ENCODE measurements around the gene PPFIA4.

The PPFIA4 gene

DNA sequence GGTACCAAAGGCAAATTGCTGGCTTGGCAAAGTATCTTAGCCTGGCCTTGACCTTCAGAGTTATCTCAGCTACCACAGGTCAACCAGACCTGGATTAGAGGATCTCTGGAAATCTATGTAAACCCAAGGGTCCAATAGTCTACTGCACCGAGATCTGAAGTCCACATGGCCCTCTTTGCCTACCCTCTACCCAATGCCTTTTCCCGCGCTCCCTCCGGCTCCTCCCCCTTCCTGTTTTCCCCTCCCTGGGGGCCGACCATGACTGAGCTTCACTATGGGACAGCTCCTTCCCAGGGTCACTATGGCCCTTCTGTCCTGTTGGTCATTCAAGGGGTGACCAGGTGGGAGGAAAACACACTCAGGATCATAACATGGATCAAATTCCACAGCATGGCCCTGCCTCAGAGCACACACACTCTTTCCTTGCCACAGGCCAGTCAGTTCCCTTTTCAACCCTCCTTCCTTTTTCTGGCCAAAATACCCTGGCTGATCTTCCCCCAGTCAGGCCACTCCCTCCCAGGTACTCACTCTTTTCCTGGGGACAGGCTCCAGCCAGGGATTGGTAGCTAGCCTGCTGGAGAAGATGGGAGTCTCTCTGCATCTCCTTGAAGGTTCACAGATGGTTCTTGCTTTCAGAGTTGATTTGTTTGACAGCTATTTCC is 38.2 kb upstream of the PPFIA4 start:
- POLR2A ChIA-PET, result no interaction called here
- TF ChIP-seq, protein P1, sequence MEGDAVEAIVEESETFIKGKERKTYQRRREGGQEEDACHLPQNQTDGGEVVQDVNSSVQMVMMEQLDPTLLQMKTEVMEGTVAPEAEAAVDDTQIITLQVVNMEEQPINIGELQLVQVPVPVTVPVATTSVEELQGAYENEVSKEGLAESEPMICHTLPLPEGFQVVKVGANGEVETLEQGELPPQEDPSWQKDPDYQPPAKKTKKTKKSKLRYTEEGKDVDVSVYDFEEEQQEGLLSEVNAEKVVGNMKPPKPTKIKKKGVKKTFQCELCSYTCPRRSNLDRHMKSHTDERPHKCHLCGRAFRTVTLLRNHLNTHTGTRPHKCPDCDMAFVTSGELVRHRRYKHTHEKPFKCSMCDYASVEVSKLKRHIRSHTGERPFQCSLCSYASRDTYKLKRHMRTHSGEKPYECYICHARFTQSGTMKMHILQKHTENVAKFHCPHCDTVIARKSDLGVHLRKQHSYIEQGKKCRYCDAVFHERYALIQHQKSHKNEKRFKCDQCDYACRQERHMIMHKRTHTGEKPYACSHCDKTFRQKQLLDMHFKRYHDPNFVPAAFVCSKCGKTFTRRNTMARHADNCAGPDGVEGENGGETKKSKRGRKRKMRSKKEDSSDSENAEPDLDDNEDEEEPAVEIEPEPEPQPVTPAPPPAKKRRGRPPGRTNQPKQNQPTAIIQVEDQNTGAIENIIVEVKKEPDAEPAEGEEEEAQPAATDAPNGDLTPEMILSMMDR (IDR thresholded peaks at IDR 0.05; ENCODE audit: control extremely low read depth, extremely low read depth, low read depth, missing control alignments), result no peak
- DNase-seq (ENCODE audit: extremely low spot score), result no peak
- CTCF ChIA-PET, result interaction anchor here (0.8 to 5.6 kb wide), 4 partner anchors 10 to 20 kb away, joined by 3 to 55 read pairs (median 10); partner anchors contain the start of genes CYB5R1 and TMEM183A

DNA sequence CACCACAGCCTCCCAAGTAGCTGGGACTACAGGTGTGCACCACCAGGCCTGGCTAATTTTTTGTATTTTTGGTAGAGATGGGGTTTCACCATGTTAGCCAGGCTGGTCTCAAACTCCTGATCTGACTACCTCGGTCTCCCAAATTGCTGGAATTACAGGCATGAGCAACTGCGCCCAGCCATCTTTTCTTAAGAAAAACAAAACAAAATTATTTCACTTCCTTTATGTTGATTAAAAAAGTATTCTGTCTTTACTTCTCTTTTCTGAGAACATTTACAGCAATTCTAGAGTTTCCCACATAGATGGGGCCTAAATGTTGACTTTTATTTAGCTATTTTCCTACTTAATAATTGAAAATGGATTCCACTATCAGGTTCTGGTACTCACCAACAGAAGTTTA is 36.4 kb upstream of the PPFIA4 start:
- TF ChIP-seq, protein P1 (IDR thresholded peaks at IDR 0.05; ENCODE audit: control extremely low read depth, extremely low read depth, low read depth, missing control alignments), result no peak
- CTCF ChIA-PET, result interaction anchor here (0.9 to 5.6 kb wide), 2 partner anchors 10 to 11 kb away, joined by 4 to 55 read pairs; no protein-coding TSS in a partner anchor
- no peak for DNase-seq (ENCODE audit: extremely low spot score)
- POLR2A ChIA-PET, result no interaction called here

DNA sequence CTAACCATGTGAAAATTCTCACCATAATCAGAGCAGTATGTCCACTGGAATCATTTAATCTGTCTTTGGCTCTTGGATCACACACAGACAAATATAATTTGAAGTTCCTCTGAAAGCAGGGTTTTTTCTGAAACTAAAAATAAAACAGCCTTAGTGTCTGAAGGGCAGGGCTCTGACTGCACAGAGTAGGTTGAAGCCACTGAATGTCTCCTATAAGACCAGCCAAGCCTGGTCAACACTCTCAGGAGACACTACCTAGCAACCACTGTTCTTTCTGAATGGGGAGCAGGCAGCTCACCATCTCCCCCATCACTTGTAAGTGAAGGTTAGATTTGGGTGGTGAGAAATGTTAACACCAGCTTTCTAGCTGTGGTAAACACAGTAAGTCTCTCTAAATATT is 35.2 kb upstream of the PPFIA4 start:
- ChIA-PET POLR2A (no interaction called here), CTCF (interaction anchor here (1.3 to 5.6 kb wide), 2 partner anchors 8 to 10 kb away, joined by 5 to 55 read pairs; no protein-coding TSS in a partner anchor)
- DNase-seq (ENCODE audit: extremely low spot score), result no peak
- TF ChIP-seq, protein P1 (IDR thresholded peaks at IDR 0.05; ENCODE audit: control extremely low read depth, extremely low read depth, low read depth, missing control alignments), result no peak

DNA sequence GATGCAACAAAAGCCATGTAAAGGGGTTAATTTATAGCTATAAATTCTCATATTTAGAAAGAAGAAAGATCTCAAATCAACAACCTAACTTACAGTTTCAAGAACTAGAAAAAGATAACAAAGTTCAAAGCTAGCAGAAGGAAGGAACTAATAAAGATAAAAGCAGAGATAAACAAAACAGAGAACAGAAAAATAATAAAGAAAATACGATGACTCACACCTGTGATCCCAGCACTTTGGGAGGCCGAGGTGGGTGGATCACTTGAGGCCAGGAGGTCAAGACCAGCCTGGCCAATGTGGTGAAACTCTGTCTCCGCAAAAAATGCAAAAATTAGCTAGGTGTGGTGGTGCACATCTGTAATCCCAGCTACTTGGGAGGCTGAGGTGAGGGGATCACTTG is 31.5 kb upstream of the PPFIA4 start:
- no peak for DNase-seq (ENCODE audit: extremely low spot score)
- TF ChIP-seq, protein P1 (IDR thresholded peaks at IDR 0.05; ENCODE audit: control extremely low read depth, extremely low read depth, low read depth, missing control alignments), result no peak
- CTCF ChIA-PET, result interaction anchor here (0.7 to 1.1 kb wide), 3 partner anchors 10 to 25 kb away, joined by 3 read pairs; no protein-coding TSS in a partner anchor
- POLR2A ChIA-PET, result interaction anchor here (0.7 kb wide), 1 partner anchor 16 kb away, joined by 3 read pairs; no protein-coding TSS in a partner anchor

DNA sequence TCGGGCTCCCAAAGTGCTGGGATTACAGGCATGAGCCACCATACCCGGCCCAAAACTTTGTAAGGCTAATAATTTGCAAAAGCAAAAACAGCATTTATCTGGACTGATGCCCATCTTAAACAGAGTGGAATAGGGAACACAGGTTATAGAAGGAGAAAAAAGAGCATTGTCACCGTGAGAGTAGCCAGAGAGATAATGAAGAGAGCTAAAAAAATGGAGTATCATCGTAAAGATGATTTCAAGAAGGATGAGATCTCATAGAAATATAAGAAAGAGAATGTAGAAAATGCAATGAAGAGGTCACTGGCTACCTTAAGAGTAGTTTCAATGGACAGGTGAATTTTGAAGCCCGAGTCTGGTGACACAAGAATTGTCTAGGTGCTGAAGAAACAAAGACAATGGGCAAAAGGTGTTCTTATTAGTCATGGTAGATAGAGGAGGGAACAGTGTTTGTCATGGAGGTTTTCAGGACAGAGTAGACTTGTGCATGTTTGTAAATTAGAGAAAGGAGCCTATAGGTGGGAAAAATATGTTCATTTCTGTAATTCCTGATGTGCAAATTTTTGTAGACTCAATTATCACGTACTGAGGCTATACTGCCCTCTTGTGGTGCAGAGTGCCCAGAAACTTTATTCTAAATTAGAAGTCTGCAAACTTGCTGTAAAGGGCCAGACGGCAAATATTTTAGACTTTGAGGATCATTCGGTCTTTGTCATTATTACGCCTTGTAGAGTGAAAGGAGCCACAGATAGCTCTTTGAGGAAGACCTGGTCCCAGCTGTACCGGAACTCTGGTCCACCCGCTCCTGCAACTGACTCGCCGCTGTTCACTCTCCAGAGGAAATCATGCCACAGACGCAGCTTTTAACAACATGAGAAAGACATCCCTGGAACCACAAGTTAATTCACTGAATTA is 27.2 kb upstream of the PPFIA4 start:
- CTCF ChIA-PET, result interaction anchor here (0.7 to 3.8 kb wide), 39 partner anchors 9 to 435 kb away, joined by 3 to 55 read pairs (median 4); partner anchors contain the start of genes CYB5R1, PPFIA4, RABIF and TMEM183A
- TF ChIP-seq, protein P1 (IDR thresholded peaks at IDR 0.05; ENCODE audit: control extremely low read depth, extremely low read depth, low read depth, missing control alignments), result peak; percentile 76
- peak; percentile 49 for DNase-seq (ENCODE audit: extremely low spot score)
- POLR2A ChIA-PET, result interaction anchor here (0.6 kb wide), 1 partner anchor 98 kb away, joined by 6 read pairs; no protein-coding TSS in a partner anchor

All from GM10248 (cell line).